HG03045 (cell line): ENCODE data around the gene CDH13.

ENCODE experiments used
- ATAC-seq: cut with Tn5 transposase; IDR thresholded peaks from one replicate; pipeline ENCODE4 v1.9.1; 2021; ENCODE audit warnings: mild to moderate bottlenecking, moderate library complexity; ENCODE audit not compliant: unreplicated experiment

The CDH13 gene

GRCh38 chr16:83579027-83579426 is 952.3 kb downstream of the CDH13 start:
- no peak for ATAC-seq

DNA sequence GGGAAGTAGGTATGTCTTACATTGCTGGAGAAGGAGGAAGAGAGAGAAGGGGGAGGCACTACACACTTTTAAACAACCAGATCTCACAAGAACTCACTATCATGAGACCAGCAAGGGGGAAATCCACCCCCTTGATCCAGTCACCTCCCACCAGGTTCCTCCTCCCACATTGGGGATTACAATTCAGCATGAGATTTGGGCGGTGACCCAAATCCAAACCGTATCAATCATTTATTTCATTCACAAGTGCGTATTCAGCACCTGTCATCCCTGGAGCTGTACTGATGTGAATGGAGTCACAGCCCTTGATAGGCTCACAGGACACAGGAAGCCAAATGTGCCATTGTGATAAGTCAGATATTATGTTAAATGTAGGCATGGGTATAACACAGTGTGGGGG is 952.7 kb downstream of the CDH13 start:
- ATAC-seq: no peak

DNA sequence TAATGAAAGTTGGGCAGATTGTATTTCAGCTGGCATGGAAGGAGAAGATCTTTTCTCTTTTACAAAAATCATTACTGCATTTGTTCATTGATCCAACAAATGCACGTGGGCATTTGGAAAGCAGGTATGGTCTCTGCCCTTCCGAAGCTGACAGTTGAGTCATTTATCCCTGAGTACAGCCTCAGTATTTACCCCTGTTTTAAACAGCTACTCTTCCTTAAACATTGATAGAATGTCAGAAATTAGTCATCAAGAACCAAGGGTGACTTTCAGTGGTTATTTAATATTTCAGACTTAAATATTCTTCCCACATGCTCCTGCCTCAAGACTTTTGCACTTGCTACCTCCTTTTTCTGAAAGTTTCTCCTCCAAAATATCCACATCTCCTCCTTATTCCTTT is 954.3 kb downstream of the CDH13 start:
- no peak for ATAC-seq

- no peak for ATAC-seq
These were observed 955.4 kb downstream of the CDH13 start for GRCh38 chr16:83581994-83582747.

DNA sequence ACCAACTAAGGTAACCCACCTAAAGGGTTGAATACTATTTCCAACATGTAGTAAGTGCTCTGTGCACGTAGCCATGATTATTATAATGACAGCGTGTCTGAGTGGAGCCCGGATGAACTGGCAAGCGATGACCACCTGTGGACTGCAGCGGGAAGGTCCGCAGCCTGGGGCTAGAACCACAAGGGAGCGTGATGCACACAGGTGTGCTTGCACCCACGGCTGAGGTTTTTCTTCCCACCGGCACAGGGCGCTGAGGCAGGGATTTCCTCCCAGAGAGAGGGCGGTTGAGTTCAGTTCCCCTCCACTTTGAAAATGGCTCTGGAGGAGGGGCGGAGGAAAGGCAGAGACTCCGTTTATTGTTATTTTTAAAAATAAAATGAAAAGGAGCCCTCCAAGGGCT is 959.3 kb downstream of the CDH13 start:
- ATAC-seq: no peak

DNA sequence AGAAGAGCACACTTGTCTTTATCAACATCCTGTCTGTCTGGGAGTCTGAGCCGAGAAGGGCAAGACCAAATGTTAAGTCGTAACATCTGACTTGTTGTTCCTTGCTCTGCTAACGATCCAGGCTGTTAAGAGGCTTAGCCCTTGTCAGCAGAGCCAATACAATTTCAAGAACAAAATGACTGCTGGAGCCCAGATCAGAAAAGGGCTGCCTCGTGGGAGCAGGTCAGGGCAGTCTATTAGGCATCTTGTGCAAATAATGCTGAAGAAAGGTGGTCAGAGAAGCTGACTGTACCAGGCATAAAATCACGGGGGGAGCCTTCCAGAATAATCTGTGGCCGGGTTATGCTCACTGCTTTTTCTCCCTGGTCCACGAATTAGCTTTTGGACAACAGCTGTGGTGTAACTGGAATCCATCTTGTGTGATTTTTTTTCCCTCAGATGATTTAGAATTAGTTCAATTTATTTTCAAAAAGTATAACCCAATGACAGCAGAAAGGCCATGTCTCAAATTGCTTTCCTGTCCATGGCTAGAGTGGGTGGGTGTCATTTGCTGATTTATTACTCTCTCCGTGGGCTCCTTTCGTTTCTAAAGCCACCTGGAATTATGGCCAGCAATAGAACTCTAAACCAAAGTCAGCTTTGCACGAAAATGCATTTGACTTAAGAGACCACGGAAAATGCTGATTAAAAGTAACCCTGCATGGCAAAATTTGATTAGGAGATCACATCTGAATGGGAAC is 959.9 kb downstream of the CDH13 start:
- ATAC-seq: no peak

DNA sequence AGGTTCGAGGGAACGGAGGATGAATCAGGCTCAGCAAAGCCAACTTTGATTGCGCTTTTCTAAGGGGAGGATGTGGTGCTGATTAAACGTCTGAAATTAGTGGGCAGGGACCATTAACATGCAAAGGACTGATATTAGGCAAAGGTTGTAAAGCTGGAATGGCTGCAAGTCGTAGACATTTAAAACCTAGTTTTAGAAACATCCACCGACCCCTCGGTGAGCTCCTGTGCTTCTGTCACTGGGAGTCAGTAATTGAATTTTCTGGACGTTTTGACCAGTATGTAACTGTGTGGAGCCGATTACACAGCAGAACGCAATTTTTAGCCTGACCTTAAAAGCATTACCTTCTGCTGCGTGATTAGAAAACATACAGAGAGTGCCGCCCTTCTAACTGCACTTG is 960.4 kb downstream of the CDH13 start:
- no peak for ATAC-seq

- no peak for ATAC-seq
These were observed 961.3 kb downstream of the CDH13 start for GRCh38 chr16:83588070-83588469.

GRCh38 chr16:83589576-83589975 is 962.8 kb downstream of the CDH13 start:
- ATAC-seq: no peak

GRCh38 chr16:83592778-83593177 is 966.0 kb downstream of the CDH13 start:
- ATAC-seq: no peak

DNA sequence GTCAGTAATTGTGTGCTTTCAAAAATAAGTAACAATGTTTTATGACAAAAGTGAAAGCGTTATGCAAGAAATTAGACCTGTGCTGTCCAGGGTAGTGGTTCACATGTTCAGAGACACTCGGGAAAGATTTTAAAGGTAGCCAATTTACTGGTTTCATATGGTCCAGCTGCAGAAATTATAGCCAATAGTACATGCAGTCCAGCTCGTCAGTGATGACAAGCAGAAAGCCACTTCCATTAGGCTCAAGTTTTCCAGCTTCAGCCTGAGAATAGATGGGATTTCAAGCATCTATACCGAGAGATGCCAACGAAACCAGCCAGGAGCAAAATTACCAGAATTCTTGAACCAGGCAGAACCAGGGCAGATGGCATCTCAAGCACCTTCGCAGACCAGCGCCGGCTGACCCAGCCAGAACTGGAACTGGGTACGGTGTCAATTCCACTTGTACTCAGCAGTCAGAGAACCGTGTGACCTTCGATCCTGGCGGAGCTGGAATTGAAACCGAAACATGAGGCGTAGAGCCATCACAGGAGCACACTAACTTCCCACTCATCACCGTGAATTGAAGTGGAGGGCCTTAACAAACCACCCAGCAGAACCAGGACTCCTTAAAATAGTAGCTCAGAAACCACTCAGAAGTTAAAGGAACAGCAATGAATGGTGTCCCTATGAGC is 973.2 kb downstream of the CDH13 start:
- ATAC-seq: no peak

GRCh38 chr16:83602761-83603722 is 976.3 kb downstream of the CDH13 start:
- ATAC-seq: no peak

GRCh38 chr16:83603723-83604570 is 977.2 kb downstream of the CDH13 start:
- no peak for ATAC-seq

DNA sequence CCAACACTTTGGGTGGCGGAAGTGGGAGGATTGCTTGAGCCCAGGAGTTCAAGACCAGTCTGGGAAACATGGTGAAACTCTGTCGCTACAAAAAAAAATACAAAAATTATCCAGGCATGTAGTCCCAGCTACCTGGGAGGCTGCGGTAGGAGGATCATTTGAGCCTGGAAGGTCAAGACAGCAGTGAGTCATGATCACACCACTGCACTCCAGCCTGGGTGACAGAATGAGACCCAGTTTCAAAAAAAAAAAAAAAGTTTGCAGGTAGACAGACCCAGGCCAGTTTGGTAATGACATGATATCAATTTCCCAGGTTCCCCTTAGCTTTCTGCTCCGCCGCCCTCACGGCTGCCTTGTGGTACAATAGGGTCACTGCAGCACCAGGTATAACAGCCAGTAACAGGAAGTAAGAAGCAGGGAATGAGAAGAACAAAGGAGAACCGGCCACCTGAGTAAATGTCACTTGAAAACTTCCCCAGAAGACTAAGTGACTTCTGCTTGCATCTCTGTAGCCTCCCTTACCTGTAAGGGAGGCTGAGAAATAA is 979.8 kb downstream of the CDH13 start:
- no peak for ATAC-seq

DNA sequence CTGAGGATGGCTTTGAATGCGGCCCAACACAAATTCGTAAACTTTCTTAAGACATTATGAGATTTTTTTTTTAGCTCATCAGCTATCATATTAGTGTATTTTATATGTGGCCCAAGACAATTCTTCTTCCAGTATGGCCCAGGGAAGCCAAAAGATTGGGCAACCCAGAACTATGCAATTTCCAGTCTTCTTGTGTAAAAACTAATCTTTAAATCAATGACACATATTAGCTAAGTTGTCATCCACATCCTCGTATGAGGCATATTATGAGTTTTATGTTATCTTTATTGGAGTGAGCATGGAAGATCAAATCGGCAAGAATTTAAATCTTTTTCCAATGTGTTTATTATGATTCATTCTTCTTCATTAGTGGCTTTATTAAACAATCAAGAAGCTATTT is 982.4 kb downstream of the CDH13 start:
- no peak for ATAC-seq

GRCh38 chr16:83615141-83615952 is 988.6 kb downstream of the CDH13 start:
- ATAC-seq: no peak

DNA sequence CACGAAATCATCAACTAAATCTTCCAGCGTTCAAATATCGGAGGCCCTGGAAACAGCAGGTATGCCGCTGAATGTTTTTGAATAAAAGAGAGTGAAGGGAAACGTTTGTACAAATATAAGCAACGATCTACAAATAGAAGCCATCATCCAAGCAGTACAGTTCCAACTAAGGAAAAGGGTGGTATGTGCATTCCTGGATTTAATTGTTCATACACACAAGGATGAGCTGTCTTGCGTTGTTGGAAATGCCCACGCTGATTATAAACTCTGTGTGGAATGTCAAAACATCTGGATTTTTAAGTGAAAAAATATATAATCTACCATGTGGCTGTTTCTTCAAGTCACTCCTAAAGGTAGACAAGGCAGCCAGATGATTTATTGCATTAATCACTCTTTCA is 989.2 kb downstream of the CDH13 start:
- no peak for ATAC-seq

DNA sequence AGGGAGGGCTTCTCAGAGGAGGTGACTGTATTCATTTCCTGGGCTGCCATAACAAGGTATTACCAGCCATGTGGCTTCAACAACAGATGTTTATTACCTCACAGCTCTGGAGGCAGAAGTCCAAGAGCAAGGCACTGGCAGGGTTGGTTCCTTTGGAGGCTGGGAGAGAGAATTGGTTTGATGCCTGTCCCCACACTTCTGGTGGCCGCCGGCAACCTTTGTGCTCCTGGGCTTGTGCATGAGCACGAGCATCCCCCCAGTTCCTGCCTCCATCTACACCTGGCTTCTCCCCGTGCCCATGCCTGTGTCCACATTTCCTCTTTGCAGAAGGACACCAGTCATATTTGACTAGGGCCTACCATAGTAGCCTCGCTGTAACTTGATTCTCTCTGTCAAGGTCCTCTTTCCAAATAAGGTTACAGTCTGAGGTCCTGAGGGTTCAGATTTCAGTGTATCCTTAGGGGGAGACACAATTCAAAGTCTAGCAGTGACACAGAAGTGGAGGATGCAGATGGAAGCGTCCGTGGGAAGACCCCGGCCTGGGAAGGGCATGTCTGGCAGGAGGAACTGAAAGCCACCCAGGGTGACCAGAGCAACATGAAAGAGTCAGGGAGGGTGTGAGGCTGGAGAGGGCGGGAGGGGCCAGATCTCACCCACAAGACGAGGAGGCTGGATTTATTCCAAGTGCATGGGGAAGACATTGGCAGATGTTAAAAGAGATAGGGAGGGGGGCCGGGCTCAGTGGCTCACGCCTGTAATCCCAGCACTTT is 992.8 kb downstream of the CDH13 start:
- ATAC-seq: no peak
